Kidney (tissue), 14 donors: ENCODE measurements around the gene USP35. TPM values are rescaled to one million over a fixed set of nuclear protein-coding genes. Genes with fewer than 3 reads are reported as not detected.
A peak's percentile ranks its signal among the peaks of the same experiment; 100 is the strongest.
"Not testable (repeated sequence)": the region's sequence is repeated elsewhere in the genome, so short reads cannot be mapped to it uniquely, and the experiment has no call there.

ENCODE experiments used
- DNase-seq, 5 donors: peaks; one replicate each; pipeline ENCODE4 v3.0.0-alpha.2; 2013 to 2020
- FAIRE-seq: peaks from 2 replicates; lab custom pipeline; 2012; peaks lifted over from hg19 to GRCh38; lab: Jason Lieb, UNC
- H3K27ac ChIP-seq, 2 donors: one replicate each; pipeline ENCODE4 v1.7.0; 2013; ENCODE audit warnings: low read depth in 2 of 2, low read length in 2 of 2, inconsistent platforms in 1 of 2
- H3K27me3 ChIP-seq: one replicate; pipeline ENCODE4 v1.7.1; 2013; ENCODE audit warnings: low read length, inconsistent platforms; ENCODE audit not compliant: control insufficient read depth, insufficient read depth
- H3K36me3 ChIP-seq, 3 donors: one replicate each; pipeline versions ENCODE4 v1.7.0 to v1.7.1; 2013; ENCODE audit warnings: low read length in 3 of 3, control low read depth in 1 of 3, inconsistent platforms in 1 of 3; ENCODE audit not compliant: insufficient read depth in 3 of 3, control insufficient read depth in 2 of 3
- H3K4me1 ChIP-seq, 3 donors: one replicate each; pipeline versions ENCODE4 v1.7.0 to v1.7.1; 2013; ENCODE audit warnings: low read length in 3 of 3, inconsistent platforms in 1 of 3, low read depth in 1 of 3; ENCODE audit not compliant: control insufficient read depth in 2 of 3, insufficient read depth in 2 of 3
- H3K4me3 ChIP-seq, 3 donors: one replicate each; pipeline versions ENCODE4 v1.7.0 to v1.8.1; 2013; ENCODE audit warnings: low read length in 3 of 3, control low read depth in 1 of 3, inconsistent platforms in 1 of 3
- H3K9ac ChIP-seq, 3 donors: one replicate each; pipeline versions ENCODE4 v1.7.0 to v1.7.1; 2013; ENCODE audit warnings: low read length in 3 of 3, control low read depth in 1 of 3, inconsistent platforms in 1 of 3
- H3K9me3 ChIP-seq, 3 donors: one replicate each; pipeline versions ENCODE4 v1.7.0 to v1.7.1; 2013; ENCODE audit warnings: low read length in 3 of 3, control low read depth in 1 of 3, inconsistent platforms in 1 of 3; ENCODE audit not compliant: control insufficient read depth in 2 of 3, insufficient read depth in 1 of 3
- CTCF ChIP-seq: IDR thresholded peaks from 3 replicates; pipeline ENCODE4 v1.5.1; 2012; ENCODE audit warnings: mild to moderate bottlenecking, moderate library complexity, borderline replicate concordance; ENCODE audit not compliant: insufficient read depth; ENCODE audit errors: extremely low read depth
- intact Hi-C: fragments of 100-400 bp; cut with DNase I; formaldehyde crosslinking; loops from one replicate; pipeline ENCODE4 v1.11.1; 2022
- polyA plus RNA-seq: library from polyadenylated mRNA; stranded (reverse); fragments of 350-450 nt; fragmentation: Illumina TruSeq; extraction: RNeasy Lipid Tissue Mini Kit (QIAGEN cat#74804); gene quantifications from one replicate; pipeline ENCODE4 v1.2.3, GENCODE V29; 2014; ENCODE audit warnings: low read depth, low replicate concordance; ENCODE audit not compliant: insufficient read depth
- total RNA-seq: library from RNA; stranded (reverse); fragmentation: NEBNext Ultra II Directional; extraction: Animal tissue kit (Norgen Biotek cat#: 25700); gene quantifications from one replicate; pipeline ENCODE4 v1.2.1, GENCODE V29; 2021
- donor health status: control.
- donor health status: control.
- donor health status: control.
- donor health status: control.
- donor health status: control.
- donor health status: DM: yes; HTN: yes; CAD: no.
- donor health status: Normal renal cell carcinoma (clear cell type).

Gene USP35
- total and polyA plus RNA-seq, 2 donors from 2014 or later, result 4.0 to 7.7 TPM

GRCh38 chr11:78170874-78171549 is 17.7 kb upstream of the USP35 start:
- peaks cover 0 to 14% (median 5%) of the 10 kb centered on the region in 3 donors for H3K36me3 ChIP-seq
- no peak overlapping the region for H3K9ac ChIP-seq
- no peaks in the 10 kb centered on the region for H3K9me3 ChIP-seq
- H3K4me3 ChIP-seq, result no peak overlapping the region
- DNase-seq (no peak), FAIRE-seq (no peak)
- no peaks in the 10 kb centered on the region for H3K27me3 ChIP-seq
- H3K27ac ChIP-seq, result peak overlapping the region in 1 of 2 donors; percentile 19
- intact Hi-C loops, result no loop called here
- peaks cover 0 to 12% (median 0%) of the 10 kb centered on the region in 3 donors for H3K4me1 ChIP-seq
- no peak for TF ChIP-seq CTCF

- no peak for TF ChIP-seq CTCF
- Histone ChIP-seq H3K36me3 (peaks cover 0 to 14% (median 5%) of the 10 kb centered on the region in 3 donors), H3K27me3 (no peaks in the 10 kb centered on the region), H3K4me1 (peaks cover 0 to 12% (median 0%) of the 10 kb centered on the region in 3 donors), H3K4me3 (no peak overlapping the region), H3K9me3 (no peaks in the 10 kb centered on the region), H3K9ac (no peak overlapping the region), H3K27ac (no peak overlapping the region)
- intact Hi-C loops, result no loop called here
- FAIRE-seq (no peak), DNase-seq (no peak)
Measured at GRCh38 chr11:78171951-78172350, 16.8 kb upstream of the USP35 start.

GRCh38 chr11:78175862-78176261 is 12.9 kb upstream of the USP35 start:
- H3K27ac ChIP-seq, FAIRE-seq, H3K9me3 ChIP-seq, H3K9ac ChIP-seq, H3K4me3 ChIP-seq, H3K27me3 ChIP-seq, intact Hi-C loops, H3K4me1 ChIP-seq, DNase-seq: not testable (repeated sequence)
- H3K36me3 ChIP-seq, result peaks cover 0 to 14% (median 5%) of the 10 kb centered on the region in 3 donors

- no peaks in the 10 kb centered on the region for H3K4me1 ChIP-seq
- DNase-seq (no peak), FAIRE-seq (no peak)
- H3K36me3 ChIP-seq, result peaks cover 0 to 14% (median 5%) of the 10 kb centered on the region in 3 donors
- H3K4me3 ChIP-seq, result no peak overlapping the region
- intact Hi-C loops, result no loop called here
- no peaks in the 10 kb centered on the region for H3K27me3 ChIP-seq
- H3K27ac ChIP-seq, result no peak overlapping the region
- no peak overlapping the region for H3K9ac ChIP-seq
- TF ChIP-seq CTCF, result no peak
- no peaks in the 10 kb centered on the region for H3K9me3 ChIP-seq
Measured at GRCh38 chr11:78176605-78177141, 12.0 kb upstream of the USP35 start.
